Subcutaneous abdominal adipose tissue (tissue), 5 donors: ENCODE data around the gene PAX2.

Experiments used
- H3K27ac ChIP-seq: one replicate; pipeline ENCODE4 v1.7.0; 2013; ENCODE audit warnings: low read depth, mild to moderate bottlenecking, inconsistent platforms, low read length, moderate library complexity
- H3K27me3 ChIP-seq, 5 donors: one replicate each; pipeline ENCODE4 v1.7.0; 2013; ENCODE audit warnings: low read length in 5 of 5, inconsistent platforms in 1 of 5; ENCODE audit not compliant: control insufficient read depth in 5 of 5, insufficient read depth in 4 of 5
- H3K36me3 ChIP-seq, 5 donors: one replicate each; pipeline ENCODE4 v1.7.0; 2013; ENCODE audit warnings: low read length in 5 of 5; ENCODE audit not compliant: control insufficient read depth in 5 of 5, insufficient read depth in 5 of 5
- H3K4me1 ChIP-seq, 5 donors: one replicate each; pipeline ENCODE4 v1.7.0; 2013; ENCODE audit warnings: low read length in 5 of 5, mild to moderate bottlenecking in 3 of 5, moderate library complexity in 1 of 5; ENCODE audit not compliant: control insufficient read depth in 5 of 5, insufficient read depth in 5 of 5
- H3K4me3 ChIP-seq, 5 donors: one replicate each; pipeline ENCODE4 v1.7.0; 2013; ENCODE audit warnings: low read length in 5 of 5, low read depth in 1 of 5
- H3K9ac ChIP-seq, 5 donors: one replicate each; pipeline ENCODE4 v1.7.0; 2013; ENCODE audit warnings: low read length in 5 of 5, mild to moderate bottlenecking in 4 of 5, moderate library complexity in 3 of 5
- H3K9me3 ChIP-seq, 5 donors: one replicate each; pipeline ENCODE4 v1.7.0; 2013; ENCODE audit warnings: low read length in 5 of 5; ENCODE audit not compliant: control insufficient read depth in 5 of 5
- donor health status: healthy.
- donor health status: healthy.
- donor health status: healthy.
- donor health status: healthy.
- donor health status: healthy.

PAX2 gene

GRCh38 chr10:100826983-100827818 is 81.8 kb downstream of the PAX2 start:
- Histone ChIP-seq H3K9me3 (no peaks in the 10 kb centered on the region), H3K4me3 (peak overlapping the region in 4 of 5 donors; percentile 17 to 55 (median 48)), H3K4me1 (peaks cover 0 to 37% (median 27%) of the 10 kb centered on the region in 5 donors), H3K27ac (no peak overlapping the region), H3K27me3 (peaks cover 53 to 83% (median 75%) of the 10 kb centered on the region in 5 donors), H3K36me3 (no peaks in the 10 kb centered on the region), H3K9ac (peak overlapping the region in 1 of 5 donors; percentile 48)

DNA sequence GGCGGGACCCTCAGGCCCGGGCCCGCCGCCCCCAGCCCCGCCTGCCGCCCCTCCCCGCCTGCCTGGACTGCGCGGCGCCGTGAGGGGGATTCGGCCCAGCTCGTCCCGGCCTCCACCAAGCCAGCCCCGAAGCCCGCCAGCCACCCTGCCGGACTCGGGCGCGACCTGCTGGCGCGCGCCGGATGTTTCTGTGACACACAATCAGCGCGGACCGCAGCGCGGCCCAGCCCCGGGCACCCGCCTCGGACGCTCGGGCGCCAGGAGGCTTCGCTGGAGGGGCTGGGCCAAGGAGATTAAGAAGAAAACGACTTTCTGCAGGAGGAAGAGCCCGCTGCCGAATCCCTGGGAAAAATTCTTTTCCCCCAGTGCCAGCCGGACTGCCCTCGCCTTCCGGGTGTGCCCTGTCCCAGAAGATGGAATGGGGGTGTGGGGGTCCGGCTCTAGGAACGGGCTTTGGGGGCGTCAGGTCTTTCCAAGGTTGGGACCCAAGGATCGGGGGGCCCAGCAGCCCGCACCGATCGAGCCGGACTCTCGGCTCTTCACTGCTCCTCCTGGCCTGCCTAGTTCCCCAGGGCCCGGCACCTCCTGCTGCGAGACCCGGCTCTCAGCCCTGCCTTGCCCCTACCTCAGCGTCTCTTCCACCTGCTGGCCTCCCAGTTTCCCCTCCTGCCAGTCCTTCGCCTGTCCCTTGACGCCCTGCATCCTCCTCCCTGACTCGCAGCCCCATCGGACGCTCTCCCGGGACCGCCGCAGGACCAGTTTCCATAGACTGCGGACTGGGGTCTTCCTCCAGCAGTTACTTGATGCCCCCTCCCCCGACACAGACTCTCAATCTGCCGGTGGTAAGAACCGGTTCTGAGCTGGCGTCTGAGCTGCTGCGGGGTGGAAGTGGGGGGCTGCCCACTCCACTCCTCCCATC is 82.7 kb downstream of the PAX2 start:
- peaks cover 53 to 81% (median 77%) of the 10 kb centered on the region in 5 donors for H3K27me3 ChIP-seq

GRCh38 chr10:100828738-100829096 is 83.3 kb downstream of the PAX2 start:
- Histone ChIP-seq H3K36me3 (no peaks in the 10 kb centered on the region), H3K4me3 (peak overlapping the region; percentile 51 to 73 (median 59)), H3K9me3 (no peaks in the 10 kb centered on the region), H3K27ac (no peak overlapping the region), H3K4me1 (peaks cover 0 to 37% (median 27%) of the 10 kb centered on the region in 5 donors), H3K9ac (peak overlapping the region in 1 of 5 donors; percentile 41), H3K27me3 (peaks cover 46 to 77% (median 76%) of the 10 kb centered on the region in 5 donors)

More for the DNA sequence above, 82.7 kb downstream of the PAX2 start:
- peaks cover 0 to 37% (median 27%) of the 10 kb centered on the region in 5 donors for H3K4me1 ChIP-seq
- no peaks in the 10 kb centered on the region for H3K9me3 ChIP-seq
- no peak overlapping the region for H3K27ac ChIP-seq
- no peak overlapping the region for H3K9ac ChIP-seq
- no peaks in the 10 kb centered on the region for H3K36me3 ChIP-seq
- H3K4me3 ChIP-seq, result peak overlapping the region; percentile 44 to 63 (median 50)

- no peak overlapping the region for H3K27ac ChIP-seq
- H3K4me1 ChIP-seq, result peaks cover 0 to 37% (median 27%) of the 10 kb centered on the region in 5 donors
- H3K9ac ChIP-seq, result peak overlapping the region in 1 of 5 donors; percentile 41
- H3K36me3 ChIP-seq, result no peaks in the 10 kb centered on the region
- H3K9me3 ChIP-seq, result no peaks in the 10 kb centered on the region
- peak overlapping the region; percentile 51 to 73 (median 59) for H3K4me3 ChIP-seq
- H3K27me3 ChIP-seq, result peaks cover 46 to 73% (median 71%) of the 10 kb centered on the region in 5 donors
Measured at GRCh38 chr10:100829097-100829870, 83.9 kb downstream of the PAX2 start.

- peaks cover 39 to 71% (median 70%) of the 10 kb centered on the region in 5 donors for H3K27me3 ChIP-seq
- H3K4me3 ChIP-seq, result peak overlapping the region in 1 of 5 donors; percentile 59
- no peak overlapping the region for H3K27ac ChIP-seq
- H3K9me3 ChIP-seq, result no peaks in the 10 kb centered on the region
- H3K9ac ChIP-seq, result no peak overlapping the region
- peaks cover 0 to 37% (median 27%) of the 10 kb centered on the region in 5 donors for H3K4me1 ChIP-seq
- no peaks in the 10 kb centered on the region for H3K36me3 ChIP-seq
Measured at GRCh38 chr10:100829933-100830727, 84.7 kb downstream of the PAX2 start.

- peaks cover 35 to 70% (median 70%) of the 10 kb centered on the region in 5 donors for H3K27me3 ChIP-seq
- no peak overlapping the region for H3K27ac ChIP-seq
- no peak overlapping the region for H3K4me3 ChIP-seq
- H3K9ac ChIP-seq, result no peak overlapping the region
- peaks cover 0 to 37% (median 27%) of the 10 kb centered on the region in 5 donors for H3K4me1 ChIP-seq
- H3K9me3 ChIP-seq, result no peaks in the 10 kb centered on the region
- no peaks in the 10 kb centered on the region for H3K36me3 ChIP-seq
Measured at GRCh38 chr10:100830728-100831111, 85.3 kb downstream of the PAX2 start.

DNA sequence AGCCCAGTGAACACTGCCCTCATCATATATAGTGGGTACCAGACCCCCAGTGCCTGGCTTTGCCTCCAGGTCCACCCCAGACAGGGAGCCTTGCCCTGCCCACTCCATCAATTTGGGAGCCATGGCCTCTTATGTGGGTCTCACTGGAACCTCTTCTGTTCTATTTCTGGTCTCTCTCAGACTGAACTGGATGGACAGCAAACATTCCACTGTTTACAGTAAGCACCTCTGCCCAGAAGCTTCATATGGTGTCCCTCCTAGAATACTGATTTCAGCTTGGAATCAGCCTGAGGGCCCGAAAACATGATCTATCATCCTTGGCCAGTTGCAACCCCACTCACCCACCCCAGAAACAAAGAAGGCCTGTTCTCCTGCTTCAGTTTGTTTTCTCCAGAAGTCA is 86.4 kb downstream of the PAX2 start:
- H3K4me1 ChIP-seq, result peaks cover 0 to 31% (median 25%) of the 10 kb centered on the region in 5 donors
- peaks cover 29 to 68% (median 66%) of the 10 kb centered on the region in 5 donors for H3K27me3 ChIP-seq
- no peak overlapping the region for H3K27ac ChIP-seq
- H3K4me3 ChIP-seq, result no peak overlapping the region
- no peaks in the 10 kb centered on the region for H3K36me3 ChIP-seq
- no peaks in the 10 kb centered on the region for H3K9me3 ChIP-seq
- H3K9ac ChIP-seq, result no peak overlapping the region

DNA sequence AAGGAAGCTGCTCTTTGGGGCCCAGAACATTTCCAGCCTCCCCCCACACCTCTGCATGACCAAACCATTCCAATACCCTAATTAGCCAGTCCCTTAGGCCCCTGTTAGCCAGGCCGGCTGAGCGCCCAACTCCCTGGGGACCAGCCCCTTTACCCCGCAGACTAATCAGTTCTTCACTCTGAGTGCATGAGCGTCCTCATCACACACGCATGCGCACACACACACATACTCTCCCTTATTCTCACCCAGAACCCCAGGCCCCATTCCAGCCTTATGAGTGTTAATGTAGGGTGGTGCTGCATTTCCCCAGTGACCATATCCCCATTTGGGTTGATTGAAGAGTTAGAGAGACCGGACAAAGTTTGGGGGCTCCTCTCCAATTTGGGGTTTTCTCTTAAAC is 90.4 kb downstream of the PAX2 start:
- peaks cover 15 to 54% (median 41%) of the 10 kb centered on the region in 5 donors for H3K27me3 ChIP-seq

GRCh38 chr10:100836891-100837290 is 91.5 kb downstream of the PAX2 start:
- peaks cover 7 to 45% (median 34%) of the 10 kb centered on the region in 5 donors for H3K27me3 ChIP-seq
- no peaks in the 10 kb centered on the region for H3K36me3 ChIP-seq
- no peaks in the 10 kb centered on the region for H3K4me1 ChIP-seq
- no peaks in the 10 kb centered on the region for H3K9me3 ChIP-seq
- H3K9ac ChIP-seq, result no peak overlapping the region
- H3K27ac ChIP-seq, result no peak overlapping the region
- H3K4me3 ChIP-seq, result no peak overlapping the region

More for the DNA sequence above, 90.4 kb downstream of the PAX2 start:
- Histone ChIP-seq H3K4me3 (no peak overlapping the region), H3K9ac (no peak overlapping the region), H3K27ac (no peak overlapping the region), H3K9me3 (no peaks in the 10 kb centered on the region), H3K36me3 (no peaks in the 10 kb centered on the region), H3K4me1 (no peaks in the 10 kb centered on the region)
